ENCODE data around the gene ZNF687.

Gene ZNF687

DNA sequence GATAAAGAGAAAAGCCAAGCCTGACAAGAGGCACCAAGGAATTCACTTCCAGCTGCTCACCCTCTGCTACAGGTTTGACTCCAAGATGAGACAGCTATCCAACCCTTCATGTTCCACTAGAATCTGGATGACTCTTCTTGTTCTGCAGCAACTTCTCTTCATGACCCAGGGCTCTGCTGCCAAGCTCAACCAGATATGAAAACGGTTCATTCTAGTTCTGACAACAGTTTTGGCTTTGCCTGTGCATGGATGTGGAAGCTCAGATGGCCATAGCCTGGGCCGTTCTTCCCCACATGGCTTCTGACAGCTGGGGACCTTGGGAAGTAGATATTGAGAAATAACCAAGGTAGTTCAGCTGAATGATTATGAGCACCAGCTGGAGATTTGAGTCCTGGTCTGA lies 31.4 kb downstream of the ZNF687 start:
- no peak for DNase-seq

DNA sequence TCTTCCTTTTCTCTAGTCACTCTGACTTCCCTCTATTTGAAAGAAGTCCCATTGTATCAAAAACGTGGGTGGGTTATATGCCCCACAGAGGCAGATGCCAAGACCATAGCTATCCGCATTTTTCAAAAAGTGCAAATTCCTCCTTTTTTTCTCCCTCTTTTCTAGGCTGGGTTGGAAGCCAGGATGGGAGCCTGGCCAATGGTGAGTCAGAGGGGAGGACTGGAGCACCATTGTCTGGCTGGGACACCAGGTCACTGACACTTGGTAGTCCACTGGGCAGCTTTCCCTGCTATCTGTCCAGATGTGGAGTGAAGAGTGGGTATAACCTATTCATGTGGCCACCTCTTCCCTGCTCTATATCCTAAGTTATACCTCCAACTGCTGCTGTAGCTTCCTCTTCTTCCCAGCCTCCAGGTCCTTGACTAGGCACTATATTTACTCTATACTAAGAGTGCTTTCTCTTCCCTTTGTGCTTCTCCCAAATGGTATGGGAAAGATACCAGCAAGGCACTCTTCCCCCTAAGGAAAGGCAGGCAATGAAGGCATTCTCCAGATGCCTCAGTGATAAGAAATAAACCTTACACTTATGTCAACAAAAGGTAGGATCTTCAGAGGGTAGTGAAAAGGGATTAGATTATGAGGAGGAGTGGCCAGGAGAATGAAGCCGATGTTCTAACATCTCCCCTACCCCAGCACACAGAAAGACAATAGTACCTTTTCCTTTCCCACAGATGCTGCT lies 32.2 kb downstream of the ZNF687 start:
- no peak for DNase-seq

DNA sequence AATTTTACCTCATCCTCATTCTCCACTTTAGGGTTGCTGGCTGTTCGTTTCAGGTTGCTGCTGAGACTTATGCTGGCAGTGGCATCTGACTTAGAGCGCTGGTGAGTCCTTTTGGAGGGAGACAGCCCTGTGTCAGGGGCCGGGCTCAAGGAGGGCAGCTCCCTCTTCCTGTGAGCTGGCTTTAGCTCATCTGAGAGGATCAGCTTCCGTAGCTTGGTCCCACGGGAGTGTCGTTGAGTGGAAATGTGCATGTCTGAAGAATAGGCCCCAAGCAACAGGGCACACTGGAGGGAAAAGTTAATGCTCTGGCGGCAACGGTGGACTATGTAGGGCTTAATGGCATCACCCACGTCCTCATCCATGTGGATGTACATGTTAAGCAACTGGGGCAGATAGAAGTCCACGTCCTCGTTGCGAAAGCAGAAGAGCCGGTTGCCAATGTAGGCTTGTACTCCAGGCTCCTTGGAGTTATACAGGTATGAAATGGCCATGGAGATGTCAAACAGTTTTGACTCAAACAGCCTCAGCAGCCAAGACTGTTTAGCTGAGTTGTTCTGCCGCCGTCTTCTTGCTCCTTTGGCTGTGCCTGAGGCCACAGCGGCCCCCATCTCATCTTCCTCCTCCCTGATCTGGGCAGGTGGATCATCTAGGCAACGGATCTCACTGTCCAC lies 33.6 kb downstream of the ZNF687 start:
- DNase-seq, result no peak

DNA sequence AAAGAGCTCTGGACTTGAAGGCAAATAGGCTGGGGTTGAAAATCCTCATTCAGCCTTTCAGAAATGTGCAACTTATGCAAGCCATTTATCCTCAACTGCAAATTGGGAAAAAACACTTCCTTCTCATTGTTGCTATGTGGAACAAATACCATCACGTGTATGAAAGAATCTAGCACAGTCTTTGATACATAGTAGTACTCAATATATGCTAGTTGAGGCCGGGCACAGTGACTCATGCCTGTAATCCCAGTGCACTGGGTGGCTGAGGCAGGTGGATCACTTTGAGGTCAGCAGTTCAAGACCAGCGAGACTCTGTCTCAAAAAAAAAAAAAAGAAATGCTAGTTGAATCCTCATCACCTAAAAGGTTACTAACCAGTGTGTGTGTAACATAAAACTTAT lies 36.9 kb downstream of the ZNF687 start:
- no peak for DNase-seq

DNA sequence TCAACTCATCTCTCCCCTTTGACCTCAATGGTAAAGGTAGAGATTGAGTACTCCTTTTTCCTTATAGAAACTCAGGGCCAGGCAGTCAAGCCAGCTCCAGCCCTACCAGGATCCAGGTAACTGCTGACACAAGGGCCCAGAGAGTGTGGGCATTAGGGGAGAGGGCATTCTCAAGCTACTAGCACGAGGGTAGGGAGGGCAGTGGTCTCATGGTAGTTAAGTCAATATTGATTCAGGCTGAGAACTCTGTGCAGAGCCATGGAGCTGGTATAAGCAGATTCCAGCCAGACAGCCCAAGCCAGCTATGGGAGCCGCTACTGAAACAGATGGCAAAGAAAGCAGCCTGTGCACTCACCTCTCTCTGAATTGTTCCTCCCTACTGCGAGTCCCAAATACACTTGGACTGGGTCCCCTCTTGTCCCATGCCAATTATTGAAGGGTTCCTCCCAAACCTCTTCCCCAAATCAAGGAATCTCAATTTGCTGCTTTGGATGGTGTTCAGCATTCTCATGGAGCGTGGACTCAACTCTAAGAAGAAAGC lies 42.4 kb downstream of the ZNF687 start:
- no peak for DNase-seq

DNA sequence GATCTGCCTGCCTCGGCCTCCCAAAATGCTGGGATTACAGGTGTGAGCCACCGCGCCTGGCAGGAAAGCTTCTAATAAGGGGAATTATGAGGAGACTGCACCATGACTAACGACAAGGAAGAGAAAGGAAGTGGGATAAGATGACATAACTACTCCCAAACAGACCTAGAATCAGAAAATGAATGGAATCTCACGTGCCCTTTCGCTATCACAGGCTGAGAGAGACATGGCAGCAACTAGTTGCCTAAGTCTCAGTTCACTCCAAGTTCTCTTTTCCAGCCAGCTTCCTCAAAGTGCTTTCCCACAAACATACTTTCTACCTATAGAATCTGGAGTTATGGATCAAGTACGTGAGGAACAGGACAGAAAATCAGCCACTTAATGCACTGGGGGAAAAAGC lies 43.1 kb downstream of the ZNF687 start:
- DNase-seq, result no peak

DNA sequence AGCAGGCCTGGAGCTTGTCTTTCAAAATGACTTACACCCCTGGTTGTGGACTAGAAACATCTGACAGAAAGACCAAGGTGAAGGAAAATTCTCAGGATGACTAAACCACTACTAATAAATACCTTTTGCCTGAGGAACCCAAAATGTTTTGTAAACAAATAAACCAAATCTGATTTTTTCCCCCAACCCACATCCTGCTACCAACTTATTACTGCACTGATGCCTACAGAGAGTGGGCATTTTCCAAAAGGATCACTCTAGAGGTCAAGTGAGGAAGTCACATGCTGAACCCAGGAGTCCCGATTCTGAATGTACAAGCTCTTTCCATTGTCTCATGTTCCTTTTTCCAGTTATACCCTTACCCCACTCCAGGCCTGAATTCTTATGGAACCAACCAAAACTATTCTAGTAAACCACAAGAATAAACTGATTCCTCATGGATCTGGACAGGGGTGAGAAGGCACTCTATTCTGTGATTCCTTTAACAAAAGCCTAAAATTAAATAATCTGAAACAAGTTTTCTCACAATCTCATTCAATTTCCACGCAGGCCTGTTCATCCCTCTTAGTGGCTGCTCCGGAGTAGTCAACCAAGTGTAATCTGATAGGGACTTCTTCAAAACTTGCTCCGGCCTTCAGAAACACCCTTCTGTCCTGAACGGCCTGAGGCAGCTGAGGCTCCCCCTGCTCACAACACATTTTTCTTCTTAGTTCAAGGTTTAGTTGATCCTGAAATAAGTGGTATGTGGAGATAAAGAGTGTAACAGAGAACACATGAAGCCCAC lies 43.7 kb downstream of the ZNF687 start:
- no peak for DNase-seq

DNA sequence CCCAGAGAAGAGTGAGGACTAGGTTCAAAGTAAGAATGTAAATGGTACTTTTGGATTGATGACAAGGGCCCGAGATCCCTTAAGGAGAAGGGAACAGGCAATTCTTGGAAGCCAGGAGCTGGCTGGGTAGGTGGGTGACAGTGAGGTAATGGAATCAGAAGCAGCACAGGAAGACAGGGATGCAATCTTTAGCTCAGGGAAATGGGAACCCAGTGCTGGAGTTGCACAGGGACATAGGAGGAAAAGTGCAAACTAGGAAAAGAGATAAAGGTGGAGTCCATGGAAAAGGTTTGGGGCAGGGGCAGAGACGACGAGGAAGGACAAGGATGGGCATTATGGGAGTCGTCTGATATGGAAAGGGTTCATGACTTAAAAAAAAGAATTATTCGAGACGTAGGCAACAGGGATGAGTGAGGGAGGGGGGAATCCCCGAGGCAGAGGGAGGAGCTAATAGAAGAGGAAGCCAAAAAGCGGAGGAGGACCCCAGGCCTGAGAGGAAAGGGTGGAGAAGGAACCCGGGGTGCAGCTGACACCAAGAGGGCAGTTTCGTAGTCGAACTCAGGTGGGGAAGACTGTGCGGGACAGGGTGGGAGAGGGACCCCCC lies 44.6 kb downstream of the ZNF687 start:
- DNase-seq, result no peak

DNA sequence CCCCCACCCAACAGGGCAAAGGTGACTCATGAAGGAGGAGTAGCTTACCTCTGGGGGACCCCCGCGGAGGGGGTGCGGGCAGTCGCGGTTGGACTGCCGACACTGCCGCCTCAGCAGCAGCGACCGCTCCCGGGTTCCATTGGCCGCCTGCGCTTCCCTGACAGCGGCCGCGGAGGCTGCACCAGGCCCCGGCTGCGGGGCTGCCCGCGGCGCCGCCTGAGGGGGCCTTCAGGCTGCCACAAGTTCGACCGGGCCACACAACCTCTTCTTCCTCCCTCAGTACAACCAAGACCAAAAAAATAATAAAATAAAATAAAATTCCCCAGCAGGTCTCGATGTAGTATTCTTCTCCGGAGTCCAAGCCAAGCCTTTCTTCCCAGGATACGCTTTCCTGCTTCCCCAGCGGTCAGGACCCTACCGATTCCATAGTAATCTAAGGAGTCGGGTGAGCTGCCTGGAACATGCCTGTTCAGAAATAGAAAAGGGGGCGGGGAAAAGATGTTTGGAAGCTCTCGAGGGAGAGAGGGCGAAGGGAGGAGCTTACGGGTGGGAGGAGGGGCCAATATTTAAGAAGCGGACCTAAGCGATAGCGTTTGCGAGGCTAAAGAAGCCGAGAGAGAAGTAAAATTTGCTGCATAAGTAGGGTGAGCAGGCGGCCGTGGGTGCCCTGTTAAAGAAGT lies 45.3 kb downstream of the ZNF687 start, which contains the start of gene PI4KB:
TSS of gene PI4KB (minus strand) at position 194 of the 680 bp plus-strand sequence. CDS start 10,935 bp downstream, outside the sequence.
- peak; percentile 97 for DNase-seq

DNA sequence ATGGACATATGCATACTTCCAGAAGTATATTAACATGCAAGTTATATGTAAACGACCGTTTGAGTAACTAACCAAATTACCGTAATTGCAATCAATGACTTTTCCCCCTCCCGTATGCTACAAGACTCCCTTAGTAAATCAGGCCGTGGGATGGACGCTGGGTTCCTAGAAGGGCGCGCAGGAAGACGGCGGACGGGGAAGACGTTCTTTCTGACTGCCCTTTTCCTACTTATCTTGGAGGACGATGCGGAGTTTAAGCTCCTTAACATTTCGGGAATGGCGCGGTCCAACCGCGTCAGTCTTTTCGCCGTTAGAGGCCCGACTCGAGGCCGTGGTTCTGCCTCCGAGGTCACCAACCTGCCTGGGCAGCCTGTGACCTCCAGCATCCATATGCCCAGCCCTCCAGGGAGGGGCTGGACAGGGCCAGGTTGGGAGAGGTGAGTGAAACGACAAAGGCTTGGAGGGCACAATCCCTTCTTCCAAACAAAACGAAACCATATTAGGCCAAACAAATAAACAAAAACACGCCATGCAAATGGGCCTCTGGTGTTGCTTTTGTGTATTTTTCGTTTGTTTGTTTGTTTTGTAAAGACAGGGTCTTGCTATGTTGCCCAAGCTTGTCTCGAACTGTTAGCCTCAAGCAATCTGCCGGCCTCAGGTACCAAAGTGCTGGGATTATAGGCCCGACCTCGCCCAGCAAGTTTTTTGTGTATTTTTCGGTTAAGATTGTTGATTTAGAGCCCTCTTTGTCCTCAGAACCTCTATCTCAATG lies 46.0 kb downstream of the ZNF687 start:
- no peak for DNase-seq

DNA sequence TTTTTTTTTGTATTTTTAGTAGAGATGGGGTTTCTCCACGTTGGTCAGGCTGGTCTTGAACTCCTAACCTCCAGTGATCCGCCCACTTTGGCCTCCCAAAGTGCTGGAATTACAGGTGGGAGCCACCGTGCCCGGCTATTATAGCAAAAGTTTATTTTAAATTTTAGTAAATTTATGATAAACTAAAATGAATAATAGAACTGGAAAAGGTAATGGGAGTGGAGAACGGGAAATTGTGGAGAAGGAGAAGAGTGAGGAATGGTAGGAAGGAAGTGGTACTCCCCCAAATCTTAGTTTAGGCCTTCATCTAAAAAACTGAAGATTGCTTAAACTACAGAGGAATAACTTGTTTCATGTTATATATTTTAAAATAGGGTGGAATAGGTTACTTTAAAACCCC lies 52.7 kb downstream of the ZNF687 start:
- no peak for DNase-seq

DNA sequence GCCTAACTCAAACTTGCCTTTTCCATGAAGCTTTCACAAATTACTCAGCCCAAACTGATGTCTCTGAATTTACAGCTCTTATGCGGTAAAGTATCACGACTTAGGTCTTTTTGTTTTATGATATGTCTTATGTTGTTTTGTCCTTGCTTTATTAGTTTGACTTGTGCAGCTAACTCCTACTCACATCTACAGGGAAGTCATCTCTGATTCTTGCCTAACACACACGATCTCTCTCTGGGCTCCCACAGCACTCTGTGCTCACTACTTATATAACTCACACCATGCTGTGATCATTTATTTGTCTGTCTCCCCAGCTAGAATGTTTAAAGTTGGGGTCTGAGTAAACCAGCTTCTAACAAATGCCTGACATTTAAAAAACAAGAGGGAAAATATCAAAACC lies 54.5 kb downstream of the ZNF687 start:
- DNase-seq, result no peak

DNA sequence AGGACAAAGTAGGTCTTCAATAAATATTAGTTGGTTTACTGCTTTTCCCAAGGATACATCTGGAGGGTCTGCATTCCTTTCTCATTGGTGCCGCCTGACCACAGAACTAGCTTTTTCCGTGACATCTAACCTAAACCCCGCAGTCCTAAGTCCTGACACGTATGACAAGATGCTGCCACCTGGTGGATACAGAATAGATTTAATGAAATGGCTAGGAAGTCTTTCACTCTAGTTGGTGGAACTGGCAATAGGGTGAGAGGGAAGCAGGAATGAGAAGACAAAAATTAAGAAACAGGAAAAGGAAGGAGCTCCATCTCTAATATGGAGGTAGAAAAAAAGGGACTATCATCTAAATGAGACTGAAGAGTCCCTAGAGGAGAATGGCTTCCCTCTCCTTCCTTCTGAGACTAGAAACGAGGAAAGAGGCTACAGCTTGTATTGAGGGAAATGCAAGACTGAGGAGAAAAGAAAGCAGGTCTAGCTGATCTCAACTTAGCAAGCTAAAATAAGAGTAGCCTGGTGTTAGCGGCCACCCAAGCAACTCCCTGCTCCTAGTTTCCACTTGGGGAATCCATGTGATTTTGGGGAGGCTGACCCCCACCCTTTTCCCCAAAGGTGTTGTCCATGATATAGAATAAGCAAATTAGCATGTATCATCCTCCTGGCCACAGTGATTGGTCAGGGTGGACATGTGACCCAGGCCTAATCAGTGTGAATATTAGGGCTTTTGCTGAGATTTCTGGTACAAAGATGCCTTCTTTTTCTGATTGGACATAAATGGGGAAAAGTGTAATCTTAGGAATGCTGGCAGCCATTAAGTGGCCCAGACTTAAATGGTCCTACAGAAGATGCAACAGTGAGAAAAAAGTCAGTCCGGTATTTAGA lies 59.0 kb downstream of the ZNF687 start:
- DNase-seq, result peak; percentile 37

Data from DMS79 (cell line).